ENCODE measurements around the gene KCND3. TPM values are rescaled to one million over a fixed set of nuclear protein-coding genes. Genes with fewer than 3 reads are reported as not detected.

Gene KCND3
- total RNA-seq, 1 experiment from 2014 or later = 0.08 TPM

GRCh38 chr1:111729946-111730681, 259.4 kb downstream of the KCND3 start:
- no peak for DNase-seq (ENCODE audit: low spot score)

GRCh38 chr1:111729271-111729921, 260.1 kb downstream of the KCND3 start:
- DNase-seq (ENCODE audit: low spot score) = no peak

GRCh38 chr1:111727056-111727455, 262.4 kb downstream of the KCND3 start:
- DNase-seq (ENCODE audit: low spot score) = no peak

- DNase-seq (ENCODE audit: low spot score) = no peak
Observed at GRCh38 chr1:111725192-111725591, 264.3 kb downstream of the KCND3 start.

GRCh38 chr1:111723871-111724270, 265.6 kb downstream of the KCND3 start:
- DNase-seq (ENCODE audit: low spot score) = no peak

GRCh38 chr1:111723091-111723806, 266.2 kb downstream of the KCND3 start:
- no peak for DNase-seq (ENCODE audit: low spot score)

GRCh38 chr1:111720977-111721786, 268.3 kb downstream of the KCND3 start:
- no peak for DNase-seq (ENCODE audit: low spot score)

Other genes with a start within 250 kb of the KCND3 start
- gene DDX20, start 233.8 kb downstream of the KCND3 start, total RNA-seq (2014; rRNA removed; shearing (Covaris generic)) = 20.0 and 22.7 TPM in 2 replicates

Measured in H4 (cell line).